SK-N-MC (cell line): ENCODE measurements around the gene ABCG4.

Experiments used
- FOXP2 ChIP-seq: optimal IDR thresholded peaks from 2 replicates; pipeline ENCODE3; 2011; ENCODE audit warnings: mild to moderate bottlenecking, moderate library complexity; ENCODE audit not compliant: insufficient read depth; ENCODE audit errors: extremely low read length, control extremely low read depth
- POLR2AphosphoS5 ChIP-seq: IDR thresholded peaks from 2 replicates; pipeline ENCODE4 v1.6.1; 2012; ENCODE audit warnings: mild to moderate bottlenecking, low read depth, low read length, borderline replicate concordance

DNA sequence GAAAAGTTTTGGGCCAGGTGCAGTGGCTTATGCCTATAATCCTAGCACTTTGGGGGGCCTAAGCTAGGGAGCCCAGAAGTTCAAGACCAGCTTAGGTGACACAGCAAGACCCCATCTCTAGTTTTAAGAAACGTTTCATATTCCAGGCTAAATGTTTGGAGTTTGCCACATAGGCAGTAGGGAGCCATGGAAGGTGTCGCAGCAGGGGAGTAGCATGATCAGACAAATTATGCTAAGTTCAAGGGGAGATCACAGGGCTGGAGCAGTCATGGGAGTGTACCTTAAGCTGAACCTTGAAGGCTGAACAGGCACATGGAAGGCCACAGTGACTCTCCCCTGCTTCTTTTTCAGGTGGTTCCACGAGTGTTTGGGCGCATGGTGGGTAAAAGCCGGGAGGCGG is 30.5 kb downstream of the ABCG4 start:
- no peak for TF ChIP-seq POLR2AphosphoS5
- TF ChIP-seq FOXP2 = no peak
